Measurements from ENCODE around the gene NCOR2. TPM values are rescaled to one million over a fixed set of nuclear protein-coding genes. Genes with fewer than 3 reads are reported as not detected.

Gene NCOR2
- total and polyA plus RNA-seq, 2 of the 8 experiments (the other 6 are each of a cell fraction or from before 2014, with no cell fraction given) = 14.8 to 275 TPM

DNA sequence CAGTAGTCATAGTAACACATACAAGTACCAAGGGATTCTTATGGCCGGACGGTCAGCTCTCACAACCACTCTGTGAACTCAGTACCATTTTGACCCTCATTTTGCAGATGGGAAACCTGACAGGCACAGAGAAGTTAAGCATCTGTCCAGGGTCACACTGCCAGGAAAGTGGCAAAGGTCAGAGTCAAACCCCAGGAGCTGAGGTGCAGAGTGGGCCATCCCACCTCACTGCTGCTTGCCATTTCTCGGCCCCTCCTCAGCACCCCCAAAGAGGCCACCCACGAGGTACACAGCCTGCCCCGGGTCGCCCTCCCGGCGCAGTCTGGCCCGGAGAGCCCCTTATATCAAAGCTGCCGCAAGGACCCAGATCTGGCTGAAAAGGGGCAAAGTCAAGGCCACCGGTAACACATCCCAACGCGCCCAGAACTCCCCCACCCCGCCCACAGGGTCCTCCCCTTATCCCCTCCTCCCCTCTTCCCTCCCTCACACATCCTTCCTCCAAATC is 1.7 kb downstream of the NCOR2 start:
- H3K27ac ChIP-seq (ENCODE audit: low read depth, low read length) = no peak overlapping the region
- H3K79me2 ChIP-seq (ENCODE audit: control insufficient read depth in 1 of 2, insufficient read depth in 2 of 2, low read length in 2 of 2) = peaks cover 46 to 60% of the 10 kb centered on the region in 2 experiments
- no peak for TF ChIP-seq POLR2AphosphoS5 (IDR thresholded peaks at IDR 0.05; ENCODE audit: low read depth, low read length)
- peak in 1 of 2 experiments; percentile 14; a peak in 1 of 4 replicates for TF ChIP-seq SIN3A (conservative IDR thresholded peaks at IDR 0.05 in 1 of 2, IDR thresholded peaks at IDR 0.05 in 1 of 2; ENCODE audit: low read depth in 1 of 2, low read length in 2 of 2)
- TF ChIP-seq KDM5A (IDR thresholded peaks at IDR 0.05; ENCODE audit: low read length) = no peak
- no peak for TF ChIP-seq TAF1 (IDR thresholded peaks at IDR 0.05; ENCODE audit: low read depth, low read length)
- no peak for TF ChIP-seq TEAD4 (IDR thresholded peaks at IDR 0.05; ENCODE audit: low read depth, low read length)
- TF ChIP-seq GTF2F1 (IDR thresholded peaks at IDR 0.05; ENCODE audit: borderline replicate concordance, low read depth, low read length) = no peak
- TF ChIP-seq POLR2A (IDR thresholded peaks at IDR 0.05; ENCODE audit: control extremely low read depth in 1 of 2, low read depth in 2 of 2, low read length in 2 of 2) = no peak
- no peak for TF ChIP-seq YY1 (IDR thresholded peaks at IDR 0.05; ENCODE audit: low read depth, low read length)
- TF ChIP-seq ATF2 (IDR thresholded peaks at IDR 0.05; ENCODE audit: low read length) = no peak
- TF ChIP-seq HDAC2 (IDR thresholded peaks at IDR 0.05; ENCODE audit: borderline replicate concordance in 1 of 2, low read depth in 2 of 2, low read length in 2 of 2) = 0 out of 4 replicates have a peak, but pooled peaks of 1 of the 2 experiments have one; percentile 3
- TF ChIP-seq CTBP2 (IDR thresholded peaks at IDR 0.05; ENCODE audit: borderline replicate concordance, insufficient read depth, insufficient read length, low read length) = no peak

More for the DNA sequence above, 1.7 kb downstream of the NCOR2 start:
- Histone ChIP-seq H3K4me1 (replicated peaks in 1 of 4; ENCODE audit: control insufficient read depth in 3 of 4, insufficient read depth in 4 of 4, low read length in 3 of 4) (peaks cover 22 to 39% (median 32%) of the 10 kb centered on the region in 4 experiments), H2BK120ac (replicated peaks; ENCODE audit: low read depth, low read length) (no peak overlapping the region), H3K14ac (ENCODE audit: insufficient read length) (no peak overlapping the region), H2AK5ac (ENCODE audit: low read depth, low read length) (no peak overlapping the region), H4K91ac (replicated peaks; ENCODE audit: insufficient read length, low read length) (no peak overlapping the region), H3K9me3 (ENCODE audit: insufficient read depth in 2 of 2, low read depth in 1 of 2, low read length in 1 of 2) (no peaks in the 10 kb centered on the region), H3K79me1 (ENCODE audit: low read depth, low read length) (peaks cover 10% of the 10 kb centered on the region), H4K8ac (ENCODE audit: extremely low read depth, insufficient read depth, low read length) (no peak overlapping the region; the same call in 1 of the 2 replicates), H4K5ac (ENCODE audit: insufficient read length, low read depth, low read length) (no peak overlapping the region), H3K56ac (replicated peaks; ENCODE audit: insufficient read length, low read depth, low read length) (no peak overlapping the region), H2BK12ac (ENCODE audit: low read depth, low read length) (no peak overlapping the region), H3K23me2 (ENCODE audit: low read depth, low read length) (peaks cover 14% of the 10 kb centered on the region; the same call in 1 of the 2 replicates), H2BK15ac (ENCODE audit: low read length) (no peak overlapping the region), H3K36me3 (ENCODE audit: control insufficient read depth in 2 of 4, insufficient read depth in 4 of 4, low read length in 3 of 4) (no peaks in the 10 kb centered on the region), H4K20me1 (replicated peaks in 1 of 2; ENCODE audit: control insufficient read depth in 1 of 2, insufficient read depth in 2 of 2, low read length in 2 of 2) (peaks cover 23 to 35% of the 10 kb centered on the region in 2 experiments), H3K23ac (ENCODE audit: insufficient read length) (no peak overlapping the region), H3K4me3 (ENCODE audit: extremely low read depth in 1 of 4, insufficient read depth in 2 of 4, low read depth in 3 of 4, low read length in 4 of 4) (peak overlapping the region; percentile 77 to 86 (median 78)), H3K4ac (replicated peaks; ENCODE audit: insufficient read length, low read depth, low read length) (no peak overlapping the region), H3K4me2 (ENCODE audit: insufficient read depth in 1 of 2, low read depth in 2 of 2, low read length in 2 of 2) (peak overlapping the region; percentile 80 to 94), H2BK20ac (ENCODE audit: low read length) (no peak overlapping the region), H3K18ac (ENCODE audit: extremely low read depth, low read length) (no peak overlapping the region; the same call in 1 of the 2 replicates), H3K9ac (replicated peaks in 1 of 4; ENCODE audit: extremely low read depth in 1 of 4, low read depth in 3 of 4, low read length in 3 of 4) (peak overlapping the region in 1 of 4 experiments; percentile 1; a peak in 1 of 7 replicates), H3K27me3 (replicated peaks in 1 of 4; ENCODE audit: control insufficient read depth in 3 of 4, extremely low read depth in 1 of 4, insufficient read depth in 3 of 4, low read length in 3 of 4) (no peaks in the 10 kb centered on the region), H2AFZ (ENCODE audit: low read length) (no peak overlapping the region), H2BK5ac (ENCODE audit: low read depth, low read length) (no peak overlapping the region)
- ChIA-PET CTCF (ENCODE audit: partially characterized antibody) (interaction anchor here (0.5 to 1.6 kb wide), 9 partner anchors 13 to 206 kb away, joined by 3 to 6 read pairs (median 3); no protein-coding TSS in a partner anchor), POLR2A (ENCODE audit: partially characterized antibody) (interaction anchor here (0.7 to 3.9 kb wide), 10 partner anchors 10 to 169 kb away, joined by 3 to 31 read pairs (median 4); no protein-coding TSS in a partner anchor)
- 6% methylated on average over 10 of the region's 14 CpGs; no CpG with 5 or more reads in 1 of the 2 experiments for WGBS, 2 experiments (ENCODE audit: extremely low coverage in 1 of 2, insufficient coverage in 1 of 2, insufficient read length in 1 of 2, insufficient replicate concordance in 2 of 2, low coverage in 1 of 2, low lambda C conversion rate in 2 of 2, missing lambda C conversion rate in 1 of 2)
- FAIRE-seq = no peak
- DNase-seq (ENCODE audit: low read depth in 1 of 2, low spot score in 2 of 2) = no peak

Data from H1 (cell line).